ENCODE data around the gene ACTL7B. TPM values are rescaled to one million over a fixed set of nuclear protein-coding genes. Genes with fewer than 3 reads are reported as not detected.

Gene ACTL7B
- total RNA-seq, 1 donor from 2014 or later: not detected

DNA sequence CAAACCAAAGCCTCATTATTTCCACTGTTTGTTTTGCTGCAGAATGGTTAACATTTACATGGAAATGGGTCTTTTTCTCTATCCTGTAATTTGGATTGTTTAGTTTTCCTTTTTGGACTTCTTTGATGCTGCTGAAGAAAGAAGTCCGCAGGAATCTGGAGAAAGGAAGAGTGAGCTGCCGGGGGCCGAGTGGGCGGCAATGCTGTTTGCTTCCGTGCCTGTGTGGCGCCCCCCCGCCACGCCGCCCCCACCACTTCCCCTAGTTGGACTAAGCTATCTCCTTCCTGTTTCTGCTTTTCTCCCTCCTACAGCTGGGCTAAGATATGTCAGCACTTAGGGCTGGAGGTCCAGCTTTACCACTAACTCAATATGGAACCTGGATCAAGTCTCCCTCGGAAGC, 39.7 kb downstream of the ACTL7B start:
- peak; percentile 47 for DNase-seq

DNA sequence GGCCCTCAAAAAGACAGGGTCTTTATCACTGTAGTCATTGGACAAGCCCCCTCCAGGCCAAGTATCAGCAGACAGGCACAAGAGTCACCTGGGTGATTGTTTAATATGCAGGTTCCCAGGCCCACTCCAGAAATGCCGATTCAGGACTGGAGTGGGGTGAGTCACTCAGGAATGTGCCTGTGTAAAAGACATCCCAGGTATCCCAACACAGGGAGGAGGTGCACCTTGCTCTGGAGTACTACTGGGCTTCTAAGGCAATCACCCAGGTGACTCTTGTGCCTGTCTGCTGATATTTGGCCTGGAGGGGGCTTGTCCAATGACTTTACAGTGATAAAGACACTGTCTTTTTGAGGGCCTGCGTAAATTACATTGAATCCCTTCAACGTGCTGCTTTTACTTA, 40.6 kb downstream of the ACTL7B start:
- no peak for DNase-seq
- no peak for ATAC-seq (ENCODE audit: poor library complexity)
- intact Hi-C loops (cut with DNase I): no loop called here

More for the DNA sequence above, 39.7 kb downstream of the ACTL7B start:
- no peak for ATAC-seq (ENCODE audit: poor library complexity)
- intact Hi-C loops (cut with DNase I): no loop called here

DNA sequence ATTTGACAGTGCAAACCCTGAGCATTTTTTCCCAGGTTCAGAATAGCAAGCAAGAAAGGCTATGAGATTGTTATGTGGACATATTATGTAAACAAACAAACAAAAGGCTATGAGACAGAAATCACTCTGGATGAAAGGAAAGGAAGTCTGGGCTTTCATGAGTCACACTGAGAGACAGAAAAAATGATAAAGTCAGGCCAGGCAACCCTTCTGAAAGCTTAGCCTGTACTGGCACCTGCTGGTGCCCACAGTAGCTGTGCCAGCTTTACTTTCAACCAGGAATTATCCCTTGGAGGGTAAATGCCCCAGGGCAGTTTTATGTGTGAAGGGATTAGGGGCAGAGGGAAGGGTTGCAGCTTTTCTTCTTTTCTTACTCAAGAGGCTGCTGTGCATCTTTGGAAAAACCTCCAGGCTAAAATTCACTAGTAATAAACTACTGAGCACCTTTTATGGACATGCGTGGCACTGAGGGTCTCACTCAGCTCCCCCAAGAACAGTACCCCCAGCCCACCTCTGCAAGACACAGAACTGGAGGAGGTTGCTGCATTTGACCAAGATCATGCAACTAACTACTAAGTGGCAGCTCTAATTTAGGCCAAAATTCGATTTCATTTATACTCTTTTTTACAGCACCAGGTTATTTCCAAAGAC, 41.7 kb downstream of the ACTL7B start:
- peak; percentile 78 for ATAC-seq (ENCODE audit: poor library complexity)
- no peak for DNase-seq
- intact Hi-C loops (cut with DNase I): no loop called here

DNA sequence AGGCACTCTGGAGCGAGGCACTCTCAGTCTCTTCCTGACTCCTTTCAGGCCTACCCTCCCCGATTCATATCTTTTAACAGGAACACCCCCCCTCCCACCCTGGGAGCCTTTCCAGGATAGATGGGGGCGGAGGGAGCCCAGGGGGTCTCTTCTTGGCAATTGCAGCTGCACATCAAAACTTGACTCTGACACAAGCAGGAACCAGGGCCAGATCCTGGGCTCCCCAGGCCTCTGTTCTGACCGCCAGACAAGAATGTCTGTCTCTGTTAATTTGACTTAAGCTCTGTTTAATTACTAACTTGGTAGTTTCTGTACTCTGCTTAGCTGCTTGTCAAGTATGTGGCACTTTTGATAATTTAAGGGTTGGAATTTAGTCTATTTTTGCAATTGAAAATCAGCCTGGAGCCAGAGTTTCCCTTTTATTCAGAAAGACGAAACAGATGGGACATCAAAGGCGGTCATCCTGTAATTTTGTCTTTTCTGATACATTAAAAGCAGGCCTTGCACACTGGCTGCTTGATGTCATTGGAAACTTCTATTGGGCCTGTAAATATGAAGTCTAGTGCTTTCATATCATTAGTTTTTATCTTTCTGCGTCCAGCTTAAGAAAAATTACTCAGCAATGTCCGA, 43.3 kb downstream of the ACTL7B start:
- no peak for DNase-seq
- no peak for ATAC-seq (ENCODE audit: poor library complexity)
- intact Hi-C loops (cut with DNase I): no loop called here

DNA sequence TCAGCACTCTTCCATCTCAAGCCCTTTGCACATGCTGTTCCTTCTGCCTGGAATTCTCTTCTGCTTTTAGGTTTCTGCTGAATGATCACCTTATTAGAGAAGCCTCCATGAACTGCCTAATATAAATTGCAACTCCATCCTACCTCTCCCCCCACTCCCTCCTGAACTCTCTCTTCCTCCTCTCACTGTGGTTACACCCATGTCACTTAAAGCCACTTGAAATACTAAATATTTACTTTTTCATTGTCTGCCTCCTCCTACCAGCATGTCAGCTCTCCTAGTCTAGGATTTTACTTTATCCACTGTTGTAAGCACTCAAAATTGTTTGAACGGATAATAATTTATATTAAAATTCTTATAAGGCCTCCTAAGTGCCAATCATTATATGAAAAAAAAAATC, 43.8 kb downstream of the ACTL7B start:
- intact Hi-C loops (cut with DNase I): no loop called here

DNA sequence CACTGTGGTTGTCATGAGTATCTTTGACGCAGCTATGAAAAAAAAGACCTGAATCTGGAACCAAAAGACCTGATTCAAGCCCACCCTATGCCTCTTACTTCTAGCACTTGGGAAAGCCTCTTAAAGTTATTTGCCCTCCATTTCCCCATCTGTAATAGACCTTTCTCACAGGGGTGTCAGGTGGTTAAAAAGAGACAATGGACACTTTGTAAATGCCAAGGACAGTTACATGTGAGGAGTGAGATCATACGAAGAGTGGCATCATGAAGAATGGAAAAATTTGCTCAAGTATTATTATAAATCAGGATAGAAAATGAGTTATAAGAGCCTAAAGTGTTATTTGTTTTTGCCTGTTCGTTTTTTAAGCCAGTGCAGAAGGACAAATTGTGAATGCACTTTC, 46.5 kb downstream of the ACTL7B start:
- intact Hi-C loops (cut with DNase I): no loop called here
- DNase-seq: no peak
- ATAC-seq (ENCODE audit: poor library complexity): no peak

More for the DNA sequence above, 43.8 kb downstream of the ACTL7B start:
- DNase-seq: no peak
- no peak for ATAC-seq (ENCODE audit: poor library complexity)

Other genes starting within 250 kb of the ACTL7B start
- gene ACTL7A, start 6.3 kb upstream of the ACTL7B start, total RNA-seq: not detected
- gene ELP1, start 78.1 kb upstream of the ACTL7B start, total RNA-seq: 20.1 TPM
- gene ABITRAM, start 78.4 kb upstream of the ACTL7B start, total RNA-seq: 17.5 TPM
- 77.5 TPM for gene CTNNAL1, start 157.5 kb upstream of the ACTL7B start, total RNA-seq